GM13976 (cell line): ENCODE measurements around the gene COG5.

Experiments used
- DNase-seq: peaks from one replicate; pipeline ENCODE4 v3.0.0; 2012; ENCODE audit warnings: low spot score
- in situ Hi-C: fragments of 300-500 bp; cut with MboI; formaldehyde crosslinking; loops from one replicate; pipeline ENCODE4 v1.12.0; 2022; ENCODE audit warnings: low sequenced_read_pairs, mixed read lengths, inconsistent platforms; ENCODE audit not compliant: unreplicated experiment
- TF ChIP-seq, protein P1 (sequence below): IDR thresholded peaks from 2 replicates; pipeline ENCODE4 v1.5.1; 2012; ENCODE audit warnings: borderline replicate concordance, mild to moderate bottlenecking; ENCODE audit not compliant: insufficient read depth; ENCODE audit errors: extremely low read depth, missing control alignments, control extremely low read depth

The COG5 gene

GRCh38 chr7:107327986-107328569 lies 235.6 kb downstream of the COG5 start:
- TF ChIP-seq, protein P1, sequence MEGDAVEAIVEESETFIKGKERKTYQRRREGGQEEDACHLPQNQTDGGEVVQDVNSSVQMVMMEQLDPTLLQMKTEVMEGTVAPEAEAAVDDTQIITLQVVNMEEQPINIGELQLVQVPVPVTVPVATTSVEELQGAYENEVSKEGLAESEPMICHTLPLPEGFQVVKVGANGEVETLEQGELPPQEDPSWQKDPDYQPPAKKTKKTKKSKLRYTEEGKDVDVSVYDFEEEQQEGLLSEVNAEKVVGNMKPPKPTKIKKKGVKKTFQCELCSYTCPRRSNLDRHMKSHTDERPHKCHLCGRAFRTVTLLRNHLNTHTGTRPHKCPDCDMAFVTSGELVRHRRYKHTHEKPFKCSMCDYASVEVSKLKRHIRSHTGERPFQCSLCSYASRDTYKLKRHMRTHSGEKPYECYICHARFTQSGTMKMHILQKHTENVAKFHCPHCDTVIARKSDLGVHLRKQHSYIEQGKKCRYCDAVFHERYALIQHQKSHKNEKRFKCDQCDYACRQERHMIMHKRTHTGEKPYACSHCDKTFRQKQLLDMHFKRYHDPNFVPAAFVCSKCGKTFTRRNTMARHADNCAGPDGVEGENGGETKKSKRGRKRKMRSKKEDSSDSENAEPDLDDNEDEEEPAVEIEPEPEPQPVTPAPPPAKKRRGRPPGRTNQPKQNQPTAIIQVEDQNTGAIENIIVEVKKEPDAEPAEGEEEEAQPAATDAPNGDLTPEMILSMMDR = no peak
- no peak for DNase-seq
- in situ Hi-C loops = no loop called here

DNA sequence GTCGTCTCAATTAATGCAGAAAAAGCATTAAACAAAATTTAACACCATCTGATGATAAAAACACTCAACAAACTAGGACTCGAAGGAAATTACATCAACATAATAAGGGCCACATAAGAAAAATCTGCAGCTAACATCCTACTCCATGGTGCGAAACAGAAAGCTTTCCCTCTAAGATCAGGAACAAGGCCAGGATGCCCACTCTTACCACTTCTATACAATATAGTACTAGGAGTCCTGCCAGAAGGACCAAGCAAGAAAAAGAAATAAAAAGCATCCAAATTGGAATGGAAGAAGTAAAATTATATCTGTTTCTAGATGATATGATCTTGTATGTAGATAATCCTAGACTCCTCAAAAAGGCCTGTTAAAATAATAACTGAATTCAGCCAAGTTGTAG lies 237.7 kb downstream of the COG5 start:
- TF ChIP-seq, protein P1 = no peak
- in situ Hi-C loops = no loop called here
- DNase-seq = no peak

DNA sequence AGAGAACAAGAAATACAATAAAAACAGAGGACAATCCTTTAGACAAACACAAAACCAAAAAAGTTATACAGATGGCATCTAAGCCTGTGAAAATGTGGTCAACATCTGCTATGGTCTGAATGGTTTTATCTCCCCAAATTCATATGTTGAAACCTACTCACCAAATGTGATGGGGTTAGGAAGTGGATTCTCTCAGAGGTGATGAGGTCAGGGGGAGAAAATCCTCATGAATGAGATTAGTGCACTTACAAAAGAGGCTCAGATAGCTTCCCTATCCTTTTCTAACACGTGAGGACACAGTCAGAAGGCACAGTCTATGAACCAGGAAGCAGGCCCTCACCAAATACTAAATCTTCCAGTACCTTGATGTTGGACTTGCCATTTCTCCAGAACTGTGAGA lies 241.7 kb downstream of the COG5 start:
- TF ChIP-seq, protein P1 = no peak
- in situ Hi-C loops = no loop called here
- no peak for DNase-seq

DNA sequence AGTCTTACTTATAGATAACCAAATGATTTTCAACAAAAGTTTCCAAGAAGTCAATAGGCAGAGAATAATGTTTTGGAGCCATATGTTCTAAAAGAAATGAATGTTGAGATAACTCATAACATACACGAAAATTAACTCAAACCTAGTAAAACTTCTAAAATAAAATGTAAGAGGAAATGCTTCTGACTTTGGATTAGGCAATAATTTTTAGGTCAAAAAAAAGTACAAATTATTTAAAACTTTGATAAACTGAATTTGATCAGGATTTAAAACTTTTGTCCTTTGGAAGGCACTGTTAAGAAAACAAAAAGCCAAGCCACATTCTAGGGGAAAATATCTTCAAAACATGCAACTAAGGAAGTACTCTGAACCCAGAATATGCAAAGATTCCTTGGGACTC lies 242.1 kb downstream of the COG5 start:
- no peak for DNase-seq
- in situ Hi-C loops = no loop called here
- TF ChIP-seq, protein P1 = no peak

DNA sequence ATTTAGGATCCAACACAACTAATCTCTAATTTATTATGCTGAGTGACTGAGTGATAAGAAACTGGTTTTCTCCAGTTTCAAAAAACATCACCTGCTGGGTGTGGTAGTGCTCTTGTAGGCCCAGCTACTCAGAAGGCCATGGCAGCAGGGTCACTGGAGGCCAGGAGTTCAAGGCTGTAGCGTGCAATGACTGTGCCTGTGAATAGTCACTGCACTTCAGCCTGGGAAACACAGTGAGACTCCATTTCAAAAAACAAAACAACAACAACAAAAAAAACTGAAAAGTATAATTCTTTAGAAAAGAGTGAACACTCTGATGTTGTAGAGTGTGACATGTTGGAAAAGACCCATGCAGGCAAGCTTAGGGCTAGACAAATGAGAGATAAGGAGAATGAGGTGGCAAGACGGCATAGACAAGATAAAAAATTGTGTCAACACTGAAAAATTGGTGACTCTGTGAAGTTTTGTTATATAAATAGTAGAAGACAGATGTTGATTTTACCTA lies 243.9 kb downstream of the COG5 start:
- in situ Hi-C loops = no loop called here
- TF ChIP-seq, protein P1 = no peak

DNA sequence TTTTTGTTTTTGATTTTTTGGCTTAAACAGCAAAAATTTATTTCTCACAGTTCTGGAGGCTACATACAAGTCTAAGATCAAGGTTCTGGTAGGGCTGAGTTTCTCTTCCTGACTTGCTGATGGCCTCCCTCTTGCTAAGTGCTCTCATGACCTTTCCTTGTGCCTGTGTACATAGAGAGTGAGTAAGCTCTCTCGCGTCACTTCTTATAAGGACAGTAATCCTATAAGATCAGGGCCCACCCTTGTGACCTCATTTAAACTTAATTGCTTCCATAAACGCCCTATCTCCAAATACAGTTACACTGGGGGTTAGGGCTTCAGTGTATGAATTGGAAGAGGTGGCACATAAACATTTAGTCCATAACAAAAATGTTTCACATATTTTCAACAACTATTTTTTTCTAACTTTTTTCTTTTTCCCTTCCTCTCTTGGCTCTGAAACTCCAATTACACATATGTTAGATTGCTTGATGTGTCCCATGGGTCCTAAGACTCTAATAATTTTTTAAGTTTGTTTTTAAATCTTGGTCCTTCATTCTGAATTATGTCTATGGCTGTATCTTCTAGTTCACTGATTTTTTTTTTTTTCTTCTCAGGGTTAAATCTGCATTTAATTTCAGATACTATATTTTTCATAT lies 245.1 kb downstream of the COG5 start:
- TF ChIP-seq, protein P1 = no peak
- no peak for DNase-seq
- in situ Hi-C loops = no loop called here

More for the DNA sequence above, 243.9 kb downstream of the COG5 start:
- DNase-seq = no peak
